ENCODE measurements around the gene EMILIN2.
"Not testable (repeated sequence)": the region's sequence is repeated elsewhere in the genome, so short reads cannot be mapped to it uniquely, and the experiment has no call there.

The EMILIN2 gene

DNA sequence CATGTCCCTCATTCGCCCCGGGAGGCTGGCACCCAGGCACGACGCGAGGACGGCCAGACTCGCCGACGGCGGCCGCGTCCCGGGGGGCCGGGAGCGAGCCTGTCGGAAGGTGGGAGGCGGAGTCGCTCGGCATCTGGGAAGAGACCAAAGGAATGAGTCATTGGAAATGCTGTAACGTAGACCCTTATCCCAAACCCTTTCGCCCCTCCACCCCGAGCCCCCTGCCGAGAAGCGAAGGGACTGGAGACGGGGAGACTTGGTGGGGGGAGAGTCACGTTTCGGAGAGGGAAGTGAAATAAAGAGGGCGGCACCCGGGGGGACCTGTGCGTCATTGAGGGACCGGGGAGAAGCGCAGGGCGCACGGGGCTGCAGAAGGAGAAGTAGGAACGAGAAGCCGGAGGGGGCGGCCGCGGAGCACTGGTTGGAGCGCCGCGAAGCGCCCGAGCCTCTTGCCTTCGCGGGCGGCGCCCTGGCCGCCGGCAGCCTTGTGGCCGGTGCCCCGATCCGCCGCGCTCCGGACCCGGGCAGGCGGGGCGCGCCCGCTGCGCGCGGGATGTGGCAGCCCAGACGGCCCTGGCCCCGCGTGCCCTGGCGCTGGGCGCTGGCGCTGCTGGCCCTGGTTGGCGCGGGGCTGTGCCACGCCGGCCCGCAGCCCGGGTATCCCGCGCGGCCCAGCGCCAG lies at the start of gene EMILIN2:
Gene EMILIN2, plus strand, starts transcription at position 371 of the 681 bp plus-strand sequence. Its CDS starts 183 bp downstream, at position 554.
- DNase-seq (ENCODE audit: low spot score) = peak; percentile 77

DNA sequence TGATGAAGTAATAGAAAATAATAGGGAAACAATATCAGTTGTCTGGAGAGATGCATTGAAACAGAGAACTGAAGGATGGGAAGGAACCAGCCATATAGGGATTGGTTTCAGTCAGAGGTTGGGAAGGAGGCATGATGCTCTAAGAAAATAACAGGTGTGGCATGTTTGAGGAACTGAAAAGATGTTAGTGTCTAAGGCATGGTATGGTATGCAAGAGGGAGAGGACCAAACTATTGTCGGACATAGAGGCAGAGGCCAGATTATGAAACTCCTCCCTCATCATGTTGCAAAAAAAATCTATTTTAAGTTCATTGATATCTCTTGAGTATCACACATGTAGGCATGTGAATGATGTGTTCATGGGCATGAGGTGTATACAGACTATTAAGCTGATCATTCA lies 48.9 kb upstream of the EMILIN2 start:
- DNase-seq (ENCODE audit: low spot score) = no peak

DNA sequence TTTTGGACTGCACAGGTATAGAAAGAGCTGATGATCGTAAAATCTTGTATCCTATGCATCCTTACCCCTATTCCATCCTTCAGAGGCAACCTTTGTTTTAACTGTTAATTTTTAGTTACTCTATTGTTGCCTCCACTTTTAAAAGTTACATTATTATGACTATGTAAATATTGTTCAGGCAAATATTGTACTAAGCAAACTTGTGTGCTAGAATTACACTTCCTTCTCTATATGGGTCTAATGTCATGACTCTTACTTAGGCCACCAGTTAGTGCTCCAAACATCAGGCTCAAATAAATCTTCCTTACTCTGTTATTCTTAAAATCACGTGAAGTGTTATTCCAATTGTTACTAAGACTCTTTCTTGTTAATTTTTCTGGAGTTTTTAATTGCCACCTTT lies 47.4 kb upstream of the EMILIN2 start:
- DNase-seq (ENCODE audit: low spot score) = no peak

DNA sequence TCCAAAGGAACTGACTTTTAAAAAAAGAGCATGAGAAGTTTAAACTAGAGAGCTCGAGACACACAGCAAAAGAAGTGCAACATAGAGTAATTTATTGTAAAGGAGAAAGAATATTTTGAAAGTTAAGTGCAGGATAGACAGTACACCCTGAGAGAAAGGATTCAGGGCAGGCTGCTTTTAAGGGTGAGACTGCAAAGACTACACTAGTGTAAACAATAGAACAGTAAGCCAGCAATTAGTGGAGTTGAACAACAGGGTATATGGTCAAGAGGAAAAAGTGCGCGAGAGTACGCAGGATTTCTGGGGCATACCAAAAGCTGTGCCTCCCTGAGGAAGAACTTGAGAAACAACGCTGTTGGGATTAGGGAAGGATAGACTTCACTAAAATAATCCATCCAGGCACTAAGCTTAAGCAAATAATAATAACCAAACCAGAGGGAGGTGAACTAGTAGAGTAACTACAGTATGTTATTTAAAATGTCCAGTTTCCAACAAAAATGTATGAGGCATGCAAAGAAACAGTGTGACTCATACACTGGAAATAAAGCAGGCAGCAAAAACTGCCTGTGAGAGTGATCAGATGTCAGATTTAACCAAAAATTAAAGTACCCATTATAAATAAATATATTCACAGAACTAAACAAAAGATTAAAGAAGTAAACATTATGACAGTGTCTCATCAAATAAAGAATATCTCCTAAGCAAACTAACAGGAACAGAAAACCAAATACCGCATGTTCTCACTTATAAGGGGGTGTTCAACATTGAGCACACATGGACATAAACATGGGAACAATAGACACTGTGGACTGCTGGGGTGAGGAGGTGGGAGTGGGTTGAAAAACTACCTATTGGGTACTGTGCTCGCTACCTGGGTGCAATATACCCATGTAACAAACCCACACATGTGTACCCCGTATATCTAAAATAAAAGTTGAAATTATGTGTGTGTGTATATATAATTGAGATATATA lies 40.5 kb upstream of the EMILIN2 start:
- no peak for DNase-seq (ENCODE audit: low spot score)

DNA sequence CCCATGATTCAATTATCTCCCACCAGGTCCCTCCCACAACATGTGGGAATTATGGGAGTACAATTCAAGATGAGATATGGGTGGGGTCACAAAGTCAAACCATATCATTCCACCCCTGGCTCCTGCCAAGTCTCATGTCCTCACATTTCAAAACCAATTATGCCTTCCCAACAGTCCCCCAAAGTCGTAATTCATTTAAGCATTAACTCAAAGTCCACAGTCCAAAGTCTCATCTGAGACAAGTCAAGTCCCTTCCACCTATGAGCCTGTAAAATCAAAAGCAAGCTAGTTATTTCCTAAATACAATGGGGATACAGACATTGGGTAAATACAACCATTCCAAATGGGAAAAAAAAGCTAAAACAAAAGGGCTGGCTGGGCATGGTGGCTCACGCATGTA lies 38.2 kb upstream of the EMILIN2 start:
- not testable (repeated sequence) for DNase-seq (ENCODE audit: low spot score)

DNA sequence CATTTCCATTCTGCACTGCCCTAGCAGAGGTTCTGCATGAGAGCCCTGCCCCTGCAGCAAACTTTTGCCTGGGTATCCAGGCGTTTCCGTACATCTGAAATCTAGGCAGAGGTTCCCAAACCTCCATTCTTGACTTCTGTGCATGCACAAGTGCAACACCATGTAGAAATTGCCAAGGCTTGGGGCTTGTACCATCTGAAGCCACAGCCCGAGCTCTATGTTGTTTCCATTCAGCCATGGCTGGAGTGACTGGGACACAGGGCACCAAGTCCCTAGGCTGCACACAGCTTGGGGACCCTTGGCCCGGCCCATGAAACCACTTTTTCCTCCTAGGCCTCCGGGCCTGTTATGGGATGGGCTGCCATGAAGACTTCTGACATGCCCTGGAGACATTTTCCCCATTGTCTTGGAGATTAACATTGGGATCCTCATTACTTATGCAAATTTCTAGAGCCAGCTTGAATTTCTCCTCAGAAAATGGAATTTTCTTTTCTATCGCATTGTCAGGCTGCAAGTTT lies 37.1 kb upstream of the EMILIN2 start:
- DNase-seq (ENCODE audit: low spot score) = not testable (repeated sequence)

DNA sequence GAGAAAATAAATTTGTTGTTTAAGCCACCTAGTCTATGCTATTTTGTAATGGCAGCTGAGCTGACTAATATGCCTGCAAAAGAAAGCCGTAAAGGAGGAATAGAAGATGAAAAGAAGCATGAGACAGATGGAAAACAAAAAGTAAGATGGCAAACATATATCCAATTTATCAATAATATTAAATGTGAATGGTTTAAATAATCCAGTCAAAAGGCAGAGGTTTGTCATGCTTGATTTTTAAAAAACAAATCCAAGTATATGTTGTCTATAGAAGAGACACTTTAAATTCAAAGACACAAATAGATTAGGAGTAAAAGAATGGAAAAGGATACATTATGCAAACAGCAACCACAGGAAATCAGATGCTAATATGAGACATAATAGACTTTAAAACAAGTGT lies 35.4 kb upstream of the EMILIN2 start:
- no peak for DNase-seq (ENCODE audit: low spot score)

DNA sequence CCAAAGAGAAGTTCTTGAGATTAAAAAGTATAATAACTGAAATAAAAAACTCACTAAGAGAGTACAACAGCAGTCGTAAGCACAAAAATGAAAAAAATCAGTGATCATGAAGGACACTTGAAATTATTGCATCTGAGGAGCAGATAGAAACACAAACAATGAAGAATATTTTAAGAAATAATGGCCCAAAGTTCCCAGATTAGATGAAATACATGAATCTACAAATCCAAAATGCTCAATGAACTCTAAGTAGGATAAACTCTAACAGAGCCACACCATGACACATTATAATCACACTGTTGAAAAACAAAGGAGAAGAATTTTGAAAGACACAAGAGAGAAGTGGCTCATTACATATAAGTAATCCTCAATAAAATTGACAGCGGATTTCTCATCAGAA lies 31.9 kb upstream of the EMILIN2 start:
- DNase-seq (ENCODE audit: low spot score) = no peak

DNA sequence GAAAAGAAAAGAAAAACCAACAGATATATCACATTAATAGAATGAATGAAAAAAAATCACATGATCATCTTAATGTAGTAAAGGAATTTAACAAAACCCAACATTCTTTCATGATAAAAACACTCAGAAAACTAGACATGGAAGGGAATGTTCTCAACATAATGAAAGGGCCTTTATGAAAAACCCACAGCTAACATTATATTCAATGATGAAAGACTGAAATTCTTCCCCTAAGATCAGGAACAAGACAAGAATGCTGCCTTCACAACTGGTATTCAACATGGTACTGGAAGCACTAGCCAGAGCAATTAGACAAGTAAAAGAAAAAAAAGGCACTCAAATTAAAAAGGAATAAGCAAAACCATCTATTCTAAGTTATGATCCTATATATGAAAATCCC lies 28.5 kb upstream of the EMILIN2 start:
- no peak for DNase-seq (ENCODE audit: low spot score)

DNA sequence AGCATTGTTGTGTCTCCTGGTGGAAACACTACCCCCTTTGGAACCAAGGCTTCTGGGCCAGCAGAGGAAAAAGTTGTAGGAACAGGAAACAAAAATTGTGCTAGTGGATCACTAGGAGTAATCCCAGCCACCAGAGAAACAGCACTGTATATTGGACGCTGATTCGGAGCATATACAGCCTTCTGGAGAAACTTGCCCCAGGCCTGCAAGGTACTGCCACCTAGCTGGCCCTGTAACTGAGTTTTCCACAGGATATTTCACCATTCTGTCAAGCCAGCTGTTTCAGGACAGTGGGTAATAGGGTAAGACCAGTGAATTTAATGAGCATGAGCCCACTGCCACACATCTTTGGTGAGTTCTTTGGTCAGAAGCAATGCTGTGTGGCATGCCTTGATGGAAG lies 25.1 kb upstream of the EMILIN2 start:
- DNase-seq (ENCODE audit: low spot score) = no peak

DNA sequence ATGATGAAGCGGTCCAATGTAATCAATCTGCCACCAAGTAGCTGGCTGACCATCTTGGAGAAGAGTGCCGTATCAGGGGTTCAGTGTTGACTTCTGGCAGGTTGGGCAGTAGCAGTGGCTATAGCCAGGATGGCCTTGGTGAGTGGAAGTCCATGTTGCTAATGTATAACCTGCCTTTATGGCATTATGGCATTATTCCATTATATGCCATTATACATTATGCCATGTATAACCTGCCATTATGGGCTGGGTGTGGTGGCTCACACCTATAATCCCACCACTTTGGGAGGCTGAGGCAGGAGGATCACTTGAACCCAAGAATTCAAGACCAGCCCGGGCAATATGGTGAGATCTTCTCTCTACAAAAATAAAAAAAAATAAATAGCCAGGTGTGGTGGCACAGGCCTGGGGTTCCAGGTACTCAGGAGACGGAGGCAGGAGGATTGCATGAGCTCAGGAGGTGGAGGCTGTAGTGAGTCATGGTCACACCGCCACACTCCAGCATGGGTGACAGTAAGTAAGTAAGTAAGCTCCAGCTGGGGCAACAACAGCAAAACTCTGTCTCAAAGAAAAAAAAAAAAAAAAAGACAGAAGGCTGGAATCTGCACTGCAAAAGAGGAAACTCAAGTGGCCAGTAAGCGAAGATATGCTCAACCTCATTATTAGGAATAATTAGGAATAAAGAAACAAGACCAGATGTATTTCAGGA lies 24.4 kb upstream of the EMILIN2 start:
- DNase-seq (ENCODE audit: low spot score) = no peak

DNA sequence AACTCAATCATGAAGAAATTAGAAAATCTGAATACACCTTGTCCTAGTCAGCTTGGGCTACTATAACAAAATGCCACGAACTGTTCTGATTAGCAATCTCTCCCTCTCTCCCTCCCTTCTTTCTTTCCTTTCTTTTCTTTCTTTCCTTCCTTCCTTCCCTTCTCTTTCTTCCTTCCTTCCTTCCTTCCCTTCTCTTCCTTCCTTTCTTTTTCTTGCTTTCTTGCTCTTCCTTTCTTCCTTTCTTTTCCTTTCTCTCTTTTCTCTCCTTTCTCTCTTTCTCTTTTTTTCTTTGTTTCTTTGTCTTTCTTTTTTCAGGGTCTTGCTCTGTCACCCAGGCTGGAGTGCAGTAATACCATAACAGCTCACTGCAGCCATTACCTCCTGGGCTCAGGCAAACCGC lies 23.6 kb upstream of the EMILIN2 start:
- no peak for DNase-seq (ENCODE audit: low spot score)

DNA sequence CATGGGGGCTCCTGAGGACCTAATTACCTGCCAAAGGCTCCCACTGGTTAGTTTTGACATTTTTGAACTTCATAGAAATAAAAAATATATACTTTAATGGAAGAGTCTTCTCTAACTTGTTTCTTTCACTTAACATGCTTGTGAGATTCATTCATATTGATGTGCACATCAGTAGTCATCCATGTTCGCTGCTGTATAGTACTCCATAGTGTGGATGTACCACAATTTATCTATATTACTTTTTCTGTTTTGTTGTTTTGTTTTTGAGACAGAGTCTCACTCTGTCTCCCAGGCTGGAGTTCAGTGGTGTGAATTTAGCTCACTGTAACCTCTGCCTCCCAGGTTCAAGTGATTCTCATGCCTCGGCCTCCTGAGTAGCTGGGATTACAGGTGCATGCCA lies 22.8 kb upstream of the EMILIN2 start:
- DNase-seq (ENCODE audit: low spot score) = no peak

DNA sequence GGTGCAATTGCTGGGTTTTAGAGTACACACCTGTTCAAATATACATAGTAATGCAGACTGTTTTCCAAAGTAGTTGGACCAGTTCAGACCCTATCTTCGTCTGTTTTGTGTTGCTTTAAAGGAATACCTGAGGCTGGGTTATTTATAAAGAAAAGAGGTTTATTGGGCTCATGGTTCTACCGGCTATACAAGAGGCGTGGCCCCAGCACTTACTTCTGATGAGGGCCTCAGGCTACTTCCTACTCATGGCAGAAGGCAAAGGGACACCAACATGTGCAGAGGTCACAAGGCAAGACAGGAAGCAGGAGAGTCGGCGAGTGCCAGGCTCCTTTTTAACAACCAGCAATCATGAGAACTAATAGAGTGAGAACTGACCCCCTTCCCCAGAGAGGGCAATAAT lies 21.9 kb upstream of the EMILIN2 start:
- DNase-seq (ENCODE audit: low spot score) = no peak

DNA sequence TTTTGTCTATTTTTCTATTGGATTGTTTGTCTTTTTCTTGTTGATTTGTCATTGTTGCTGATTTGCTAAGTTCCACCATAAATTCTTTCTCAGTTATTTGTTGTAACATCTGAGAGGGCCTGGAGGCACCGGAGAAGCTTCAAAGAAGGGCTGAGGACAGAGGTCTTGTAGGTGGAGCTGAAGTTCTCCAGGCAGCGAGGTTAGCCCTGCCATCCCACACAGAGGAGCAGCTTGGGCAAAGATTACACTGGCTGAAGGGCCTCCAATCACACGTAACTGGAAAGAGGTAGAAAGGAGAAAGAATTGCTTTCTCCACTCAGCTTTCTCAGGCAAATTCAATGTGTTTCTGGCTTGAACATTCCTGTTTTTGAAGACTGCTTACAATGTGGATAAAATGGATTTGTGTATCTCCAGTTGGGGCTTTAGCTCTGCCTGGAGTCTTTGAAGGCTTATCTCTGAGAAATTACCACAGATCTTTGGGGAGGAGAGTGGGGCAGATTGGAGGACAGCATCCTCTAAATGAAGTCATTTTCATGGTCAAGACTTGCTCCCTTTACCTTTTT lies 21.1 kb upstream of the EMILIN2 start:
- DNase-seq (ENCODE audit: low spot score) = no peak

DNA sequence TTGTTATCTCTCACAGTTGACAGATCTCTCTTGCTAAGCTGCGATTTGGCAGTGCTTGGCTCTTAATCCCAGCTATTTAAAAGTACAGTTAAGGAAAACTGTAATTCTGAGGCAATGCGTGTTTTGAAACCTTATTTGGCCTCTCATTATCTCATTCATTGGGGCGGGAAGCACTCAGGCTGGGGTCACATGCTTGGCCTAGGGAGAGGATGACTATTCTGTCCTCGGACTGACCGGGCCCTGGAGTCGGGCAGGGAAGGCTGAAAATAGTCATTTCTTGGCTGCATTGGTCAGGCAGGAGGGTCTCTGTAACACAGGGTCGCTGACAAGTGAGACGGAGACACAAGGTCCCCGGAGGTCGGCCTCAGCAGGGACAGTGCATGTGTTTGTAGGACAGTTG lies 20.2 kb upstream of the EMILIN2 start:
- peak; percentile 15 for DNase-seq (ENCODE audit: low spot score)

DNA sequence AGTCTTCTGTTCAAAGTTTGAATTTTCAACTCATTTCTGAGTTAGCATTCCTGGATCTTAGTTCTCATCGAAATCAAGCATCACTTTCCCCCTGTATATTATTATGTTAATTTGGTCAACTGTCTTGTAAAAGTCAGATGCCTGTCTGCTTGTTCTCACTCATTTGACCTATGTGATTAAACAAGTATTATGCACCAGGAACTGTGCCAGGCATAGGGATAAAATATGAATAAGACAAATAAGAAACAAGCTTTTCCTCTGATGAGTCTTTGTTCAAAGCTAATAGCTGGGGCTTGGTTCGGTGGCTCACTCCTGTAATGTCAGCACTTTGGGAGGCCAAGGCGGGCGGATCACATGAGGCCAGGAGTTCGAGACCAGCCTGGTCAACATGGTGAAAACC lies 19.7 kb upstream of the EMILIN2 start:
- no peak for DNase-seq (ENCODE audit: low spot score)

DNA sequence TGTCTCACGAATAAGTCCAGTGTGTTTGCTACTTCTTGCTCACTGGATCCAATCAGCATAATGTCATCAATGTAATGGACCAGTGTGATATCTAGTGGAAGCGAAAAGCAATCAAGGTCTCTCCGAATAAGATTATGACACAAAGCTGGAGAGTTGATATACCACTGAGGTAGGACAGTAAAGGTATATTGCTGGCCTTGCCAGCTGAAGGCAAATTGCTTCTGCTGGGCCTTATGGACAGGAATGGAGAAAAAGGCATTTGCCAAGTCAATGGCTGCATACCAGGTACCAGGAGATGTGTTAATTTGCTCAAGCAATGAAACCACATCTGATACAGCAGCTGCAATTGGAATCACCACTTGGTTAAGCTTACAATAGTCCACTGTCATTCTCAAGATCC lies 10.7 kb upstream of the EMILIN2 start:
- DNase-seq (ENCODE audit: low spot score) = not testable (repeated sequence)

DNA sequence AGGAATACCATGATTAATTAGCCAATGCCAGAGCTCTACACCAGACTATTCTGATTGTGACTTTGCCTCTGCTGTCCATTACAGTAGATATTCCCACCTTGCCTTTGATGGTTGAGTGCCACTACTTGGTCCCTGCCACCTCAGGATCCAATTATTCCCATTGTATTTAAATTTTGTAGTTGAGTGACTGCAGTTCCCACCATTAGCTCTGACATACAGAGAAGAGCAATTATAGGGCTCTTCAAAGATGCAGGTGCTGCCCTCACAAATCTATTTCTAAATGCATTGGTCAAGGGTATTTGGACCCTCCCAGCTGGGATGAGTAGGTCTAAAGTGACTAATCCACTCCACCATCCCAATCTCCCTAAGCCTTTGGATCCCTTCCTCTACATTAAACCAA lies 9.5 kb upstream of the EMILIN2 start:
- not testable (repeated sequence) for DNase-seq (ENCODE audit: low spot score)

DNA sequence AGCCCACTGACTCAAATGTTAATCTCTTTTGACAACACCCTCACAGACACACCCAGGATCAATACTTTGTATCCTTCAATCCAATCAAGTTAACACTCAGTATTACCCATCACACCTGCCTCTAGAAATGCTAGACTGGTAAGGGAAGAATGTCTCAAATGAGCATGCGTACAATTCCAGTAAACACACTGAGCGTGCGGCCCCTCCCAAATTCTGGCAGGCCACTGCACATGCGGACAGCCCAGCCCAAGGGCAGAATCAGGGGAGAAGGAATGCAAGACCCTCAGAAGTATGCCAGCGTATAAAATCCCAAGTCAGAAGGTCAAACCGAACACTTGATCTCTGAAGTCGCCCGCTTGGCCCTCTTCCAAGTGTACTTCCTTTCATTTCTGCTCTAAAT lies 7.6 kb upstream of the EMILIN2 start:
- DNase-seq (ENCODE audit: low spot score) = no peak

DNA sequence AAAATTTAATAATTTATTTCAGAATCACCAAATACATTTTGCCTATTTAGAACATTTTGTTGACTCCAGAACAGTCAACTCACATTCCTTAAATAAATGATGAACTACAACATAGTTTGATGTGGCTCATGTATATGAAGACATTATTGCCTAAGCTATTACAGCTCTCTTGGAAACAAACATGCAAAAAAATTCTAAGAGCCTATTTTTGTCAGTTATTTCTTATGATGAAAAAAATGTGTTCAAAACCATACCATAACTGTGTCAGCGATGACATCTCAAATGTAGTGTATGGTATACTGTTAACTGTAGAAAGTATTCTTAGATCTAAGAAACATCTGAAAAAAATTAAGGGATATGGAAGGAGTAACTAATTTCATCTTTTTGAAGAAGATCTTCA lies 6.3 kb upstream of the EMILIN2 start:
- no peak for DNase-seq (ENCODE audit: low spot score)

DNA sequence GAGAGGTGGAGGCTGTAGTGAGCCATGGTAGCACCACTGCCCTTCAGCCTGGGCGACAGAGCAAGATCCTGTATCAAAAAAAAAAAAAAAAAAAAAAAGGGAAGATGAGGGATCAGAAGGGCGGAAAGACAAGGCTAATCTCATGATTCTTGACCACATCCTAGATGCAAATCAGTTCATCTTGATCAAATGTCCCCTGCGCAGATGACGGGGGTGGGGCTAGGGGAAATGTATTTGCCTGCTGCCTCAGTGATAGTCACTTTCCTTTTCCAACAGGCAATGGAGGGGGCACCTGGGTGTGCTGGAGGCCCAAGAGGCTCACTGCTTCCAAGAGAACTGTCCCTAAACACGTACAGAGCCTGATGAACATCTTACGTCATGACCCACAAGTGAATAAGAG lies 3.7 kb upstream of the EMILIN2 start:
- no peak for DNase-seq (ENCODE audit: low spot score)
